ENCODE measurements around the gene CERS6. TPM values are rescaled to one million over a fixed set of nuclear protein-coding genes. Genes with fewer than 3 reads are reported as not detected.

CERS6 gene
- total RNA-seq, 1 experiment from 2014 or later, result 30.3 TPM

- no peaks in the 10 kb centered on the region for H3K4me1 ChIP-seq (ENCODE audit: control insufficient read depth, insufficient read depth, low read length)
- H3K36me3 ChIP-seq (ENCODE audit: control insufficient read depth, insufficient read depth, low read length), result no peaks in the 10 kb centered on the region
- H3K27me3 ChIP-seq (ENCODE audit: control insufficient read depth, insufficient read depth, low read length), result no peaks in the 10 kb centered on the region
- TF ChIP-seq POLR2AphosphoS5 (IDR thresholded peaks at IDR 0.05; ENCODE audit: low read depth, low read length), result no peak
- in situ Hi-C loops (cut with HindIII; ENCODE audit: low pct_unique_long_range_greater_than_20kb, low sequenced_read_pairs) (no loop called here), intact Hi-C loops (cut with micrococcal nuclease; ENCODE audit: unreplicated experiment) (no loop called here)
- ChIA-PET POLR2A (interaction anchor here (0.6 kb wide), 1 partner anchor 279 kb away, joined by 4 read pairs; no protein-coding TSS in a partner anchor), CTCF (no interaction called here)
- BruUV-seq (replicated peaks), result no TSS peak
- no peaks in the 10 kb centered on the region for H3K9me3 ChIP-seq (ENCODE audit: control insufficient read depth, insufficient read depth, low read depth, low read length)
- ATAC-seq (no peak), DNase-seq (ENCODE audit: low read depth, low spot score) (no peak)
- H3K27ac ChIP-seq (ENCODE audit: low read length), result no peak overlapping the region
- H3K4me3 ChIP-seq (ENCODE audit: low read depth in 2 of 2, low read length in 2 of 2), result no peak overlapping the region
These were observed 109.0 kb downstream of the CERS6 start for GRCh38 chr2:168565112-168565511.

- Histone ChIP-seq H3K4me3 (ENCODE audit: low read depth in 2 of 2, low read length in 2 of 2) (no peak overlapping the region), H3K4me1 (ENCODE audit: control insufficient read depth, insufficient read depth, low read length) (no peaks in the 10 kb centered on the region), H3K36me3 (ENCODE audit: control insufficient read depth, insufficient read depth, low read length) (no peaks in the 10 kb centered on the region), H3K27ac (ENCODE audit: low read length) (no peak overlapping the region), H3K9me3 (ENCODE audit: control insufficient read depth, insufficient read depth, low read depth, low read length) (no peaks in the 10 kb centered on the region), H3K27me3 (ENCODE audit: control insufficient read depth, insufficient read depth, low read length) (no peaks in the 10 kb centered on the region)
- no peak for DNase-seq (ENCODE audit: low read depth, low spot score)
- in situ Hi-C loops (cut with HindIII; ENCODE audit: low pct_unique_long_range_greater_than_20kb, low sequenced_read_pairs) (no loop called here), intact Hi-C loops (cut with micrococcal nuclease; ENCODE audit: unreplicated experiment) (no loop called here)
- no TSS peak for BruUV-seq (replicated peaks)
- no peak for ATAC-seq
- TF ChIP-seq POLR2AphosphoS5 (IDR thresholded peaks at IDR 0.05; ENCODE audit: low read depth, low read length), result no peak
- no peak for TF ChIP-seq CTCF (IDR thresholded peaks at IDR 0.05)
- TF ChIP-seq SIN3A (IDR thresholded peaks at IDR 0.05; ENCODE audit: borderline replicate concordance, insufficient read depth, low read depth, low read length), result no peak
- no peak for TF ChIP-seq REST (IDR thresholded peaks at IDR 0.05; ENCODE audit: insufficient read depth in 1 of 2, low read depth in 2 of 2, low read length in 1 of 2)
- no peak for TF ChIP-seq TCF7L2 (IDR thresholded peaks at IDR 0.05; ENCODE audit: low read depth, low read length)
- POLR2A ChIA-PET, result interaction anchor here (0.6 kb wide), 1 partner anchor 280 kb away, joined by 4 read pairs; no protein-coding TSS in a partner anchor
- CTCF ChIA-PET, result no interaction called here
These were observed 109.4 kb downstream of the CERS6 start for GRCh38 chr2:168565512-168565911.

- in situ Hi-C loops (cut with HindIII; ENCODE audit: low pct_unique_long_range_greater_than_20kb, low sequenced_read_pairs), result no loop called here
- no peak overlapping the region for H3K27ac ChIP-seq (ENCODE audit: low read length)
- no peak for DNase-seq (ENCODE audit: low read depth, low spot score)
- TF ChIP-seq TCF7L2 (IDR thresholded peaks at IDR 0.05; ENCODE audit: low read depth, low read length) (no peak), REST (IDR thresholded peaks at IDR 0.05; ENCODE audit: insufficient read depth in 1 of 2, low read depth in 2 of 2, low read length in 1 of 2) (no peak), POLR2AphosphoS5 (IDR thresholded peaks at IDR 0.05; ENCODE audit: low read depth, low read length) (no peak), SIN3A (IDR thresholded peaks at IDR 0.05; ENCODE audit: borderline replicate concordance, insufficient read depth, low read depth, low read length) (no peak), CTCF (IDR thresholded peaks at IDR 0.05) (no peak)
- CTCF ChIA-PET, result no interaction called here
- ATAC-seq, result no peak
- H3K4me3 ChIP-seq (ENCODE audit: low read depth in 2 of 2, low read length in 2 of 2), result no peak overlapping the region
- H3K36me3 ChIP-seq (ENCODE audit: control insufficient read depth, insufficient read depth, low read length), result no peaks in the 10 kb centered on the region
- intact Hi-C loops (cut with micrococcal nuclease; ENCODE audit: unreplicated experiment), result no loop called here
- BruUV-seq (replicated peaks), result no TSS peak
- no peaks in the 10 kb centered on the region for H3K27me3 ChIP-seq (ENCODE audit: control insufficient read depth, insufficient read depth, low read length)
- H3K9me3 ChIP-seq (ENCODE audit: control insufficient read depth, insufficient read depth, low read depth, low read length), result no peaks in the 10 kb centered on the region
- H3K4me1 ChIP-seq (ENCODE audit: control insufficient read depth, insufficient read depth, low read length), result no peaks in the 10 kb centered on the region
- POLR2A ChIA-PET, result no interaction called here
These were observed 111.0 kb downstream of the CERS6 start for GRCh38 chr2:168566974-168567665.
